ENCODE measurements around the gene SMIM17. TPM values are rescaled to one million over a fixed set of nuclear protein-coding genes. Genes with fewer than 3 reads are reported as not detected.

SMIM17 gene
- total RNA-seq, 1 donor = 0.43 TPM

DNA sequence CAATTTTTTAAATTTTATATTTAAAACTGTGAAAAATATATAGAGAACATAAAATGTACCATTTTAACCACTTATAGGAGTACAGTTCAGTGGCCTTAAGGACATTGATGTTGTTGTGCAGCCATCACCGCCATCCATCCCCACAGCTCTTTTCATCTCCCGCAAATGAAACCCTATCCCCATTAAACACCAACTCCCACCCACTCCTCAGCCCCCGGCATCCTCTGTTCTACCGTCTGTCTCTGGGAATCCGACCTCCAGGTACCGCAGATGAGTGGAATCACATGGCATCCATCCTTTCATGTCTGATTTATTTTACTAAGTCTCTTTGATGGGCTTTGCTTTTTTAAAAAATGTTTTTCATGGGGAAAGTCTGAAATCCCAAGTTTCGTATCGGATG lies 23.8 kb upstream of the SMIM17 start:
- TF ChIP-seq, protein P1, sequence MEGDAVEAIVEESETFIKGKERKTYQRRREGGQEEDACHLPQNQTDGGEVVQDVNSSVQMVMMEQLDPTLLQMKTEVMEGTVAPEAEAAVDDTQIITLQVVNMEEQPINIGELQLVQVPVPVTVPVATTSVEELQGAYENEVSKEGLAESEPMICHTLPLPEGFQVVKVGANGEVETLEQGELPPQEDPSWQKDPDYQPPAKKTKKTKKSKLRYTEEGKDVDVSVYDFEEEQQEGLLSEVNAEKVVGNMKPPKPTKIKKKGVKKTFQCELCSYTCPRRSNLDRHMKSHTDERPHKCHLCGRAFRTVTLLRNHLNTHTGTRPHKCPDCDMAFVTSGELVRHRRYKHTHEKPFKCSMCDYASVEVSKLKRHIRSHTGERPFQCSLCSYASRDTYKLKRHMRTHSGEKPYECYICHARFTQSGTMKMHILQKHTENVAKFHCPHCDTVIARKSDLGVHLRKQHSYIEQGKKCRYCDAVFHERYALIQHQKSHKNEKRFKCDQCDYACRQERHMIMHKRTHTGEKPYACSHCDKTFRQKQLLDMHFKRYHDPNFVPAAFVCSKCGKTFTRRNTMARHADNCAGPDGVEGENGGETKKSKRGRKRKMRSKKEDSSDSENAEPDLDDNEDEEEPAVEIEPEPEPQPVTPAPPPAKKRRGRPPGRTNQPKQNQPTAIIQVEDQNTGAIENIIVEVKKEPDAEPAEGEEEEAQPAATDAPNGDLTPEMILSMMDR (IDR thresholded peaks at IDR 0.05; ENCODE audit: insufficient read depth, low read depth, low read length) = no peak
- DNase-seq (ENCODE audit: low read depth) = no peak

DNA sequence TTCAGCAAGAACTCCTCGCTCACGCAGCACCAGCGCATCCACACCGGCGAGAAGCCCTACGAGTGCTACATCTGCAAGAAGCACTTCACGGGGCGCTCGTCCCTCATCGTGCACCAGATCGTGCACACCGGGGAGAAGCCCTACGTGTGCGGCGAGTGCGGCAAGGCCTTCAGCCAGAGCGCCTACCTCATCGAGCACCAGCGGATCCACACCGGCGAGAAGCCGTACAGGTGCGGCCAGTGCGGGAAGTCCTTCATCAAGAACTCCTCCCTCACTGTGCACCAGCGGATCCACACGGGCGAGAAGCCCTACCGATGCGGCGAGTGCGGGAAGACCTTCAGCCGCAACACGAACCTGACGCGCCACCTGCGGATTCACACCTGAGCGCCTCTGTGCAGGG lies 20.6 kb upstream of the SMIM17 start:
- TF ChIP-seq, protein P1 (IDR thresholded peaks at IDR 0.05; ENCODE audit: insufficient read depth, low read depth, low read length) = no peak
- no peak overlapping the region for H3K4me3 ChIP-seq (ENCODE audit: low read depth, low read length)
- no peak for DNase-seq (ENCODE audit: low read depth)

More for the DNA sequence above, 23.8 kb upstream of the SMIM17 start:
- no peak overlapping the region for H3K4me3 ChIP-seq (ENCODE audit: low read depth, low read length)

DNA sequence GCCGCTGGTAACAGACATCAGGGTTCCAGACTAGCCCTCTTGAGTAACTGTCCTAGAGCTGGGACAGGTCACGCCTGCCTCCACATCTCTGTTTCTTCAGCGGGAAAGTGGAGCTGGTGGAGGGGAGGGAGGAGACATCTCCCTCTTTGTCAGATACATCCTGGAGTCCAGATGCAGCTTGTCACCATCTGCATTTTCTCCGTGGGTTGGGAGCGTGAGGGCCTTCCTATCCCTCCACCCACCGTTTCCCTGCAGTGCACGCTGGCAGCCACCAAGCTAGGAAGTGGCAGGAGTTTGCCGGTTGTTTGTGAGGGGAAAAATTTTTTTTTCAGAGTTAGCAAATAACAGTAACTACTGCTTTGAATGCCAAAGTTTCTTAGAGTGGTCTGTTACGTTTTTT lies 20.0 kb upstream of the SMIM17 start:
- H3K4me3 ChIP-seq (ENCODE audit: low read depth, low read length) = no peak overlapping the region
- no peak for DNase-seq (ENCODE audit: low read depth)
- TF ChIP-seq, protein P1 (IDR thresholded peaks at IDR 0.05; ENCODE audit: insufficient read depth, low read depth, low read length) = no peak

DNA sequence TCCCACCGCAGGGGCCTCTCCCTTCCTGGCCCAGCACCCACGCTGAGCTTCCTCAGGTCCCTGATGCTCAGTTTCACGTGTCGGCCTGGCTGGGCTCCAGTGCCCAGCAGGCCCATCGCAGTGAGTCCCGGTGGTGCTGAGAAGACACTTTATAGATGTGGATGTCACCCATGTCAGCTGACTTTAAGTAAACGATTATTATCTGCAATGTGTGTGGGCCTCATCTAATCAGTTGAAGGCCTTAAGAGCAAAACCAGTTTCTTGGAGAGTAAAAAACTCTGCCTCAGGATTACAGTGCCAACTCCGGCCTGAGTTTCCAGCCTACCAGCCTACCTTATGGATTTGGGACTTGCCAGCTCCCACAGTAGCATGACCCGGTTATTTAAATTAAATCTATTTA lies 17.3 kb upstream of the SMIM17 start:
- TF ChIP-seq, protein P1 (IDR thresholded peaks at IDR 0.05; ENCODE audit: insufficient read depth, low read depth, low read length) = no peak
- no peak for DNase-seq (ENCODE audit: low read depth)
- H3K4me3 ChIP-seq (ENCODE audit: low read depth, low read length) = no peak overlapping the region

DNA sequence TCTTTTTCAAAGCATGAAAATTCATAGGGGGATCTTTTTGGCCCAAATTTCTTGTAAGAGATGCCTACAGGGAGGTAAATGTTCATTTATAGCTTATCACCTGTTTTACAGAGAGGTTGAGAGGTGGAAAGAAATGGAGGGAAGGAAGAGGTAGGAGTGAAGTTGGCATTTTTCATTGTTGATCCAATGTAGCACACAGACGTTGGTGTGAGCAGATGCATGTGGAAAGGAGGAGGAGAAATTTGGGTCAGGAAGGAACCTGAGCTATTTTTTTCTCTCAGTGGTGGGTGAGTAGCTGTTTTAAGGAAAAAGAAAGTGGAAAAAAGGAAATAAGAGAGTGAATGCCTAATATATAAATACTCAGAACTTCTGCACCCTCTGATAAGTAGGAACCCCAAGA lies 9.9 kb upstream of the SMIM17 start:
- no peak for DNase-seq (ENCODE audit: low read depth)
- TF ChIP-seq, protein P1 (IDR thresholded peaks at IDR 0.05; ENCODE audit: insufficient read depth, low read depth, low read length) = no peak

DNA sequence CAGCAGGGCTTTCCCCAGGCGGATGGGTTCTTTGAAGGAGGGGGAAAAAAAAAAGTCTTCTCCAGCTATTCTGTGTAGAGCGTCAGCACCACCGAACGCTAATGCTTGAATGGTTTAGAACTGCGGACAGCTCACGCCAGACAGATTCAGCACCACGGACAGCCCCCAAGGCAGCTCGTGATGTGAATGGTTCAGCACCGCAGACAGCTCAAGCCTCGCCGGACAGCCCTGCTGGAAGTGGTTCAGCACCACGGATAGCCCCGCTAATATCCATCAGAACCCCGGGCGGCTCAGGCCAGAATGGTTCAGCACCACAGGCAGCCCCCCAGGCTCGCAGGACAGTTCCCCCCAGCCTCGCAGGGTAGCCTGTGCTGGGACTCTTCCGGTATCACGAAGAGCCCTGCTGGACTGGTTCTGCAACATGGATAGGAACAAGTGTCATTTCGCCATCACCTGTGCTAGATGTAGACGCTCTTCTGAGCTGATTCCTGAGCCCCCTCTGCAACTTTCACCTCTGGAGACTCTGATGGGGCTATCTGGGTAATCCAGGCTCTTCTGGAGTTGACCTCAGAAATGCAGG lies 4.9 kb upstream of the SMIM17 start:
- peak; percentile 78 for DNase-seq (ENCODE audit: low read depth)
- H3K4me3 ChIP-seq (ENCODE audit: low read depth, low read length) = no peak overlapping the region
- TF ChIP-seq, protein P1 (IDR thresholded peaks at IDR 0.05; ENCODE audit: insufficient read depth, low read depth, low read length) = no peak

More for the DNA sequence above, 9.9 kb upstream of the SMIM17 start:
- no peak overlapping the region for H3K4me3 ChIP-seq (ENCODE audit: low read depth, low read length)

DNA sequence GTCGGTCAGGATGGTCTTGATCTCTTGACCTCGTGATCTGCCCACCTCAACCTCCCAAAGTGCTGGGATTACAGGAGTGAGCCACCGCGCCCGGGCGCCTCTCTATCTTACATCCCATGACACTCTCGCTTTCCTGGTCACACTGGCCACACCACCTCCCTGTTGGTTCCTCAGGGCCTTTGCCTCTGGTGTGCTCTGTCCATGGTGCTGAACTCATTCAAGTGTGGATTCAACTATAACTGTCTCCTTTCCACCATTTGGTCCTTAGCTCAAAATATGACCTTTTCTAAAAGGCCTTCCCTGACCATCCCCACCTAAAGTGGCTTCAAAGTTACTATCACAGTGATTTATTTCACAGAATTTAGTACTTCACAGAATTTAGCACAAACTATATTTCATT lies 3.7 kb upstream of the SMIM17 start:
- DNase-seq (ENCODE audit: low read depth) = peak; percentile 12
- no peak overlapping the region for H3K4me3 ChIP-seq (ENCODE audit: low read depth, low read length)
- TF ChIP-seq, protein P1 (IDR thresholded peaks at IDR 0.05; ENCODE audit: insufficient read depth, low read depth, low read length) = no peak

Data from fibroblast of villous mesenchyme (primary cell).